Activated CD4-positive, alpha-beta T cell treated with anti-CD3 and anti-CD28 coated beads for 1 hour (primary cell): ENCODE measurements around the gene CDK8.

Experiments
- DNase-seq: peaks from one replicate; pipeline ENCODE4 v3.0.0-alpha.2; 2020

CDK8 gene

DNA sequence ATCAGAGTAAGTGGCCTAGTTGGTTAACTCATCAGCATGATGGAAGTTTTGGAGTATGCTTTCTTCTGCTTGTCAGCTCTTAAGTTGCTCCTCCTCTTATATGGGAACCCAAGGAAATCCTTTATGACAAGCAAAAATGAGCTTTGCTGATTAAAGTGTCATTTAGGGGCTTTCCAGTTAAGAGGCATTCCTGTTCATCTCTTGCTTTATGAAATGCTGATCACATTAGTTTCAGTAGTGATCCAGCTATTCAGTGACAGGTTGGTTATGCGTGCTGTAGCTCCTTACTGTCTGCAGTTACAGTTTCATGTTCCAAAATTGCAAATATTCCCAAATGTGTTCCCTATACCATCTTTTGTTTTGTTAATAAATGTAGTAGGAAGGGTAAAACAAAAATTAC lies 146.6 kb downstream of the CDK8 start:
- DNase-seq, result no peak

DNA sequence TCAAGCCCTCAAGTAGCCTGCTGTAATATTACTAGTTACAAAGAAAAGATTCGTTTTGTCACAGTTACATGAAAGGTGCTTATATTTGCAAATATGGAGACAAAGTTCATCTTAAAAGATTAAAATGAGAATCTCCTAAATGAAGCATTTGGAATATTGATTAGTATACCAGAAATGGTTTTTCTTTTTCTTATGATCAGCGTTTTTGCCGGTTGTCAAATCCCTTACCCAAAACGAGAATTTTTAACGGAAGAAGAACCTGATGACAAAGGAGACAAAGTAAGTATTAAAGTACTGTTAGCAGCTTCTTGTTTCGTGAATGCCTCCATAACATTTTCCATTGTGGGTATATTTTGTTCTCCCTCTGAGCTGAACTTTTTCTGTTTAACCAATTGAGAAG lies 147.1 kb downstream of the CDK8 start:
- no peak for DNase-seq

DNA sequence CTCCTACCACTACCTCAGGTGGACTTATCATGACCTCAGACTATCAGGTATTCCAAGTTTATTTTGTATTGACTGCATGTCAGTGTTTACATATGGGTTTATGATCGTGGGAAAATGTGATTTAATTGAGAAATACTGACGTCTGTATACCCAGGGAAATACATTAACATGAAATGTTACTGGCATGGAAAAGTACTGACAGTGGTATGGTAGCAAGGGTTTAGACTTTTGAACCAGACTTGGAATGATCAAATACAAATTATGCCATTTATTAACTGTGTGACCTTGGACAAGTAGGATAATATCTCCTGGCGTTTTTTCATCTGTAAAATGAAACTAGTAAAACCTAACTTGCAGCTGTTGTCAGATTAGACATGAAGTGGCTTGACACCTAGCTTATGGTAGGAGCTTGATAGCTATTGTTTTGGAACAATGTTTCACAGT lies 147.7 kb downstream of the CDK8 start:
- no peak for DNase-seq

DNA sequence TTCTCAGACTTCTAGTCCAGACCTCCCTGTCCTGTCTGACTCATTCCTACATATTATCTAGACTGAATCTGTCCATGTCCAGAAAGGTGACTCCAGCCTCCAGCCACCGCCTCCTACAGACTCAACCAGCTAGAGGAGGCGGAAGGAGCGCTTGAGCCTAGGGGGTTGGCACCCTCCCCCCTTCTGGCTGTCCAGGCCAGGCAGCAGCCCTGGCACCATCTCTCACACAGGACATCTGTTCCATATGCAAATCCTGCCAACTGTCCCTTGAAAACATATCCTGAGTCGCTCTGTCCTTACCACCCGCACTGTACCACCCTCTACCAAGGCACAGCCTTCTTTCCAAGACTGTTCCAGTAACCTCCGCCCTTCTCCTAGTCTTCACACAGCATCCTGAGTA lies 152.9 kb downstream of the CDK8 start:
- no peak for DNase-seq

DNA sequence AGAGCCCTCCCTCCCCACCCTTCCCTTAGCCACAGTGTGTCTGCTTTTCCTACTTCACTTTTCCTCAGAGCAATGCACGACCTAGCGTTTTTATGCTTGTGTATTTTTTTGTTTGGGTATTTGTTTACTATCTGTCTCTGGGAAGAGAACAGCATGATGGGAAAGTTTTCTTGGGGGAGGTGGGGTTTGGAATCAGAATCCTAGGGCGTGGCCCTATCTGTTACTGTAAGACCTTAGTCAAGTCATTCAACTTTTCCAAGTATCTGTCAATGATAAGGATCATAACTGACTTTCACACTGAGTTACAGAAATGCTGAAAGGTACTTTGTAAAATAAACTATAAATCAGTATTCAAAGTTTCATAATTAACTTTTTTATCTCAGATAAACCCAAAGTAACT lies 157.3 kb downstream of the CDK8 start:
- no peak for DNase-seq

DNA sequence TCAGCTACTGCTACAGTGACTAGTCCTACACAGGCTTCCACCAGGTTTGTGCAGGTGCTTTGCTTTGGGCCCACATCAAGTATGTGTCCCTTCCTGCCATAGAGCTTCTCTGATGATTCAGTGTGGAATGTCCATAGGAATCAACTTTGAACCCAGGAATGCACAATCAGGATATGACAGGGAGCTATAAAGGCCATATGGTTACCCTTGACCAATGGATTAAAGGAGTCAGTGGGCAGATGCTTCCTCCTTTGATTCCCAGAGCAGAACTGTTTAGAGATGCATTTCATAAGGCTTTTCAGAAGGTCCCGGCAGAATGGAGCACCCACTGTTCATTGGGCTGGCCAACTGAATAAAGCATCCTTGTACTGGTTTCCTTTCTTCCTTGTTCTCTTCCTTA lies 158.3 kb downstream of the CDK8 start:
- no peak for DNase-seq

DNA sequence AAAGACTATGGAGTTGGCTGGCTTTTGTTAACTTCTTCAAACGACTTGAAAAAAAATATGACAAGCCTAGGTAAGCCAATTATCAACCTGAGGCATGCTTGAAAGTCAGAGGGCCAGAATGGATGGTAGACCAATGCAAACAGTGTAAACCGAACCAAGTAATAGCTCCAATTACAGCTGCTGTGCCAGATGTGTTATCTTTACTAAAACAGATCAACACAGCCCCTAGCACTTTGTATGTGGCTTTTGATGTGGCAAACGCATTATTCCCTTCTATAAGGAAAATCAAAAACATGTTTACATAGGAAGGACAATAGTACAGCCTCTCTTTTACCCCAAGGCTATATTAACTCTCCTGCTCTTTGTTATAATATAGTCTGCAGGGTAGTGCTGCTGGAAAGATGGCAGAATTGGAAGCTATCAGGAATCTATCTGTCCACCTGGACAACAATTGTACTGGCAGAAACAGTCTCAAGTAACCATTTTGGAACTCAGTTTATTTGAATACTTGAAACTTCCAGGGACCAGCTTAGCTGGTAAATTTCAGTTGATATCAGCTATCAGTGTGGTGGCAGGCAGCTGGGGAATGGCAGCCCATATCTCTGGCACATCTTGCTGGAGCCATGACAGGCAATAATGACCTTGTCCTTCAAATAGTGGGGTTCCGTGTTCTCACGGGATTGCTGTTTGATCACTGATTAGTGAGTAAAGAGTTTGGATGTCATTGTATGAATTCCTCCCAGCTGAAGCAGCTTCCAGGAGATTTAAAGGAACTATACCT lies 159.2 kb downstream of the CDK8 start:
- no peak for DNase-seq

DNA sequence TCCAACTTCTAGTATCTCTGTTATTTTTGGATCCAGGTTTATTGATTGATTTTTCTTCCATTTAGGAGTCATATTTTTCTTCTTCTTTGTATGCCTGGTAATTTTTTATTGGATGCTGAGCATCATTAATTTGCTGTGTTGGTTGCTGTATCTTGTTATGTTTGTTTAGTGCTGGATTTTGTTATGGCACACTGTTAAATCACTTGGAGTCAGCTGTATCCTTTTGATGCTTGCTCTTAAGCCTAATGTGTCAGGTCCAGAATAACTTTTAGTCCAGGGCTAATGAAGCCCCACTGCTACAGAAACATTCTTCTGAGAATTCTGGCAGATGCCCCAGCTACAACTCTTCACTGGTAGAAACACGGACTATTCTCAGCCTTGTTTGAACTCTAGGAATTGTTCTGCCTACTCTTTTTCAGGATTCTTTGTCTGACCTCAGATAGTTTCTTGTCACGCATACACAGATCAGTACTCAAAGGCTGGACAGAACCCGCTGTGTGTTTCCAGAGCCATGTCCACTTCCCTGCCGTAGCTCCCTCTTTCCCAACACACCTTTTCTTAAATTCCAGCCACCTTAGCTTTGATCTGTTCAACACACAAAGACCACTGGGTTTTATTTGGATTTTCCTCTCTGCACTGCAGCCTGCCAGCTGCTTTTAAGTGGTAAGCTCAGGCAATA lies 166.5 kb downstream of the CDK8 start:
- no peak for DNase-seq

DNA sequence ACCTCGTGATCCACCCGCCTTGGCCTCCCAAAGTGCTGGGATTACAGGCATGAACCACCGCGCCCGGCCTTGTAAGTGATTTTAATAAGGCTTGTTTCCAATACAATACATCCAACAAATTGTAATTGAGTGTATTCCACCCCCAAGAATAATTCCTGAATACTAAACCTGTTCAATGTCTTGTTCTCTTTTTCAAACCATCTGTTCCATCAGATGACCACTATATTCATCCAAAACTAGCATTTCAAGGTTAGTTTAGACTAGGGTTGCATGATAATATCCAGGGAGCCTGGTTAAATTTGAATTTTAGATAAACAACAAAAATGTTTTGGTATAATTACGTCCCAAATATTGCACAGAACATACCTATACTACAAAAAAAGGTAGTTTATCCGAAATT lies 168.1 kb downstream of the CDK8 start:
- no peak for DNase-seq

DNA sequence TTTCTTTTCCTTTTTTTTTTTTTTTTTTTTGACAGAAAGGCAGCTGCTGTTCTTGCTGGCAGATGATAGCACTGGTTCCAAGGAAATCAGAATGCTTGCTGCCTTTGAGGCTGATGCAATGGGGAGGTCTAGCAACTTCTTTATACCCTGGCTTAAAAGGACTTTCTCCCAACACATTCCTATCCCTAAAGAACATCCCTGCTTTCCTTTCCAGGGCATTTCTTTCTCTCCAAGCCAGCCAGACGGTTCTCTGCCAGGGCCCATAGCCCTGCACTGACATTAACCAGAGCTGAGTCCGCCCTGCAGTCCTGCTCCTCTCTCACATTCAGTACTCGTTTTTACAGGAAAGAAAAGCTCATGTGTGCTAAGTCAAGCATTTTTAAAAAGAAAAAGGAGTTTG lies 169.7 kb downstream of the CDK8 start:
- DNase-seq, result no peak

DNA sequence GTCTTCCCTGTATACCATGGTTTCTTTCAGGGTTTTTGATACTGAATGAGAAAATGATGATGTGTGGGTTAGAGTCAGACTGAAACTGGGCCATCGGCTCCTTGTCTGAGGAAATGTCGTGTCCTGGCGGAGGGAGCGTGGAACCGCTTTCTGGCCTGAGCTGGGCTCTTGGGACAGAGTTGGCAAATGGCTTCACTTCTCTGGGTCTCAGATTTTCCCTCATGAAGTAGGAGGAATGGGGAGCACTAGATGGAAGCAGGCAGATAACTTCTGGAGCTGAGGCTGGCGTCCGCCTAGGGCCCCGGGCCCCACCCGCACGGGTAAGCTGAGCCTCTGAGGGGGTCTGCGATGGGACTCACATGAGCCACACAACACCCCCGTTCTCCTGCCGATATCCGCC lies 170.3 kb downstream of the CDK8 start:
- DNase-seq, result no peak

DNA sequence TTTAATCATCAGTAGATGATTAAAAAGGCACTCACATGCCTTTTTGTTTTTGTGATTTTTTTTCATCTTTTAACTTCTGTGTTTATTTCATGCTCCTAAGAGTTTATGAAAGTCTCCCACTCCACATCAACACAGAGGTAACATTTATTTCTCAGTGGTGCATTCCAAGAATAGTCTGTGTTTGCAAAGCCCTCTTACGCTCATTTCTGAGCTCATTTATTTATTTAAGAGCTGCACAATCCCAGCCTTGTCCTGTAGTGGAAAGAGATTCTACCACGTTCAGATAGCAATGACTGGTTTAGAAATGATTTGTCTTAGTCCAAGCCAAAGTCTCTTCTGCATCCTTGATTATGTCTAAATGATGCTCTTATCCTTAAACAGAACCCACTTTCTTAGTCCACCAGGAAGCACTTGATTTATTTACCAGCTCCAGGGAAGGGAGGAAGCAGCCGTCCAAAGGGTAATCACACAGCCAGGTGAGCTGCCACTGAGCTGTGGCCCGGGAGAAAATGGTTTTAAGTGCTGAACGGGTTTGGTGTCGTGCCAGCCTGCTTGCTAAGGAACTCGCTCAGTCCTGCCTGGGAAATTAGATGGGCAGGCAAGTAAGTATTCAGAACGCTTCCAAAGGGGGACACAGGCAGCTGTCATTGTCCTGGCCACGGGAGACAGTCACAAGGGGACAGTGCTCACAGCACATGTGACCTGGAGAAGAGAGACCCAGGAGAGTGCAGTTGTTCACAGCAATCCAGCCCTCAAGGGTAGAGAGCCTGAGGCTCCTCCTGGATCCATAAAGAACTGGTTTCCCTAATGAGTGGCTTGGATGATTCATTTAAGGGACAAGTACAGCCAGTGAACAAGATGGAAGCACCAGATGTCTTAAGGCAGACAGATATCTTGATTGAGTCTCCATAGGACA lies 171.8 kb downstream of the CDK8 start:
- no peak for DNase-seq

DNA sequence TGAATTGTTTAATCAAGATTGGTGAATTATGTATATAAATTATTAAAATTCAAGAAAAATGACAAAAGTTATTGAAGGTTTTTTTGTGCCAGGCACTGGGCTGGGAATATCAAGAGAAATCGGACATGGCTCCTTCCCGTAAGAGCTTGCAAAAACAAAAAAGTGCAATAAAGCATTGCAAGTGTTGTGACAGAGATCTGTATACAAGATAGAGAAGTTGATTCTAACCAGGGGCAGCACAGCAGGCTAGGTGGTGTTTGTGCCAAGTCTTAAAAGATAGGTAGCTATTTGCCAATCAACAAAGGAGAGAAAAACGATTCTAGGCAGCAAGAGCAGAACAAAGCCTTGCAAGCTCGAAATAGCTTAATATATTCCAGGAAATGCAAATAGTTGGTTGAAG lies 179.8 kb downstream of the CDK8 start:
- no peak for DNase-seq

DNA sequence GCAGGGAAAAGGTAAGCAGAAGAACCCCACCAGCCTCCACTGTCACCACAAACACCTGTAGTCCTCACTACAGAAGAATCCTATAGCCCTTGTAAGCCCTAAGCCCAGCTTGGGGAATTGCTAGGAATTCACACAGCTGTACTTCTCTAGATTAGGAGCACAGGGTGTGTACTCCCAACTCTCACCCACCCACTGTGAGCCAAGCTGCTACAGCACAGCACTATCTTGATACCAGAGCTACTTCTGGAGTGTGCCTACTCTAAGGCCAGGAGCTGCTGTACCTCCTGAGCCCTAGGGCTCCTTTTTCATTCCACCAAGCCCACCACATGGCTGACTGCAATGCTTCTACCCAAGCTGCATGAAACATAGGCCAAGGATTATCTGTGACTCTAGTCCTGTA lies 181.2 kb downstream of the CDK8 start:
- DNase-seq, result no peak

DNA sequence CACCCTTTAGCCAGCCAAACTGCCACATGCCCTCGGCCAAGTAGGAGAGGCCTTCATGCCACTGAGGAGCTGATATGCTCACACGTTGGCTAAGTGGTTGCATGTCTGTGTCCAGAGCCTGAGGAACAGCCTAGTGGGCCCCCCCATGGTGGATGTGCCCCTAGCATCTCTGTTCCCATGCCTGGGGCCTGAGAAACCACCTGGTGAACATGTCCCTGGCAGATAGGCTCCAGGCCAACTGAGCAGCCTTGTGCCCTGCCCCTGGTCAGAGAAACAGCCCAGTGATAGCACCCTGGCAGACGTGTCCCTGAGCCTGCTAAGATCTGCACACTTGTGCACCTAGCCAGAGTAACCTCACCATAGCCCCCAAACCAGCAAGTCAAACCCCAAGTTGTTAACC lies 181.7 kb downstream of the CDK8 start:
- DNase-seq, result no peak

DNA sequence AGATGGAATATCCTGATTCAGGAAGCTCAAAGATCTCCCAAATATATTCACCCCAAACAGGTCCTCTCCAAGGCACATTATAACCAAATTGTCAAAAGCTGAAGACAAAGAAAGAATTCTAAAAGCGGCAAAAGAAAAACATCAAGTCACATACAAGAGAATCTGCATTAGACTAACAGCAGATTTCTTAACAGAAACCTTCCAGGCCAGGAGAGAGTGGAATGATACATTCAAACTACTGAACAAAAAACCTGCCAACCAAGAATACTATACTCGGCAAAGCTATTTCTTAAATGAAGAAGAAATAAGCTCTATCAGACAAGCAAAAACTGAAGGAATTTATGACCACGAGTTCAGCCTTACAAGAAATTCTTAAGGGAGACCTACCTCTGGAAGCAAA lies 183.0 kb downstream of the CDK8 start:
- DNase-seq, result no peak

DNA sequence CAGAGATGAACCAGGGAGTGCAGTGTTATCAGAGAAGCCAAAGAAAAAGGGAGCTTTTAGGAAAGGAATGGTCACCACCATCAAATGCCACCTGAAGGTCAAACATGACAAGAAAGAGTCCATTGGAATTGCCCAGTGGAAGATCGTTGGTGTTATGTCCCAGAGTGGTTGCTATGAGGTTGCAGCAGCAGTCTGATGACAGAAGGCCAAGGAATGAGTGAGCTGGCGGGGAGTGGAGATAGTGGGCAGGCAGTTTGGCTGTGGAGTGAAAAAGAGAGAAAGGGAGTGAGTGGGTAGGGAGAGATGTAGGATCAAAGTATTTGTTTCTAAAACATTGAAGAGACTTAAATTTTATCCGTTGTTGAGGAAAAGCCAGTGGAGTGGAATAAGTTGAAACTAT lies 186.2 kb downstream of the CDK8 start:
- DNase-seq, result no peak

DNA sequence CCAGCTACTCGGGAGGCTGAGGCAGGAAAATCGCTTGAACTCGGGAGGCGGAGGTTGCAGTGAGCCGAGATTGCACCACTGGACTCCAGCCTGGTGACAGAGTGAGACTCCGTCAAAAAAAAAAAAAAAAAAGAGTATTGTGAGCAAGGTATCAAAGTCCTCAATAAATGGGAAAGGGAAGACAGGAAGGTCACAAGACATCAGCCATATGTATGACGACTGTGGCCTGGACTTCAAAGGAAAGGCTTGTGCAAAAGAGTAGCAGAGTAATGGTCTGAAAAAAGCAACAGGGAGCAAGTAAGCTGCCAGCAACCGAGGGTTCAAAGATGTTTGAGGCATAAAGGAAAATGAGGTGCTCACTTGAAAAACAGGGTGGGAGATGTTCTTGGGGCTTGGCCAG lies 187.5 kb downstream of the CDK8 start:
- no peak for DNase-seq

DNA sequence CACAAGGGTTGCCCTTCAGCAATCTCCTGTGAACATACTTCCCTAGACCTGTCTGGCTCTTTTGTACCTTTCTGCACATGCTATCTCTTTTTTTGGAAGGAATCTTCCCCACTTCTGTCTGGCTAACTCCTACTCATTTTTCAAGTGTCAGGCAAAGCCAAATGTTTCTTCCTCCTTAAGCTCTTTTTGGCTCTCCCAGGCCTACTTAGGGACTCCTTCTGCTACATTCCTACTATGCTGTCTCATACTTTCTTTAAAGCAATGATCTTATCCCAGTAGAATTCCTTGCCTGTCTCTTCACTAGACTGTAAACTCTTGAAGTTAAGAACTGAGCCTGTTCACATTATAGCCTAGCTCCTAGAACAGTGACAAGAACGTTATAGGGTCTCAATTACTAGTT lies 188.6 kb downstream of the CDK8 start:
- DNase-seq, result no peak

DNA sequence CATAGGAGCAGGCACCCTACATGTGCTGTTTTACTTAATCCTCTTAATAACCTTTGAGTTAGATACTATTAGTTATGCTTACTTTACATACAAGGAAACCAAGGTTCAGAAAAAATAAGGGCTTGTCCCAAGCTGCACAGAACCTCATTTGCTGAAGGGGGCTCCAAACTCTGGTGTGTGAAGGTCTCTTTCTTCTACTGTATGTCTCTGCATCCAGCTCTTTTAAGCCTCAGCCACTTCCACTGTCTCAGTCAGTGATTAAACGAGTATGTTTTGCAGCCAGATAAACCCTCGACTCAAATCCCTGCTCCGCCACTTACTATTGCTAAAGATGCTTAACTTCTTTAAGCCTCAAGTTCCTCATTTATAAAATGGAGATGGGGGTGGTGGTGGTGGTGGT lies 191.2 kb downstream of the CDK8 start:
- no peak for DNase-seq

DNA sequence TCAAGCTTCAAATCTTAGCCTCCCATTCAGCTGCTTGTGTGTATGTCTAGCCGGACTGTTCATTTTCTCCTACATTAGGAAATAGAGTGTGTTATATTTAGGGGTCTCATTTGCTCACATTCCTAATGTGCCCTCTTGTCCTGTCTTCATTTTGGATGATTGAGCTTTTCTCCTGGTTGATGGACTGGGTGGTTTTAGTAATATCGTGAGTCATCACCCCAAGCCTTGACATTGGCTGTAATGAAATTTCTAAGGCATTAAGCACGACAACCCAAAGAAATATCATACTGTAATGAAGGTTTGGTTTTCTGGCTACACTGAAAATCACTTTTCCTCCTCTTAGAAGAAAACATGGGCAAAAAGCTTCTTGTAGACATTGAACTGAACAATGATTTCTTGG lies 192.8 kb downstream of the CDK8 start:
- DNase-seq, result no peak

DNA sequence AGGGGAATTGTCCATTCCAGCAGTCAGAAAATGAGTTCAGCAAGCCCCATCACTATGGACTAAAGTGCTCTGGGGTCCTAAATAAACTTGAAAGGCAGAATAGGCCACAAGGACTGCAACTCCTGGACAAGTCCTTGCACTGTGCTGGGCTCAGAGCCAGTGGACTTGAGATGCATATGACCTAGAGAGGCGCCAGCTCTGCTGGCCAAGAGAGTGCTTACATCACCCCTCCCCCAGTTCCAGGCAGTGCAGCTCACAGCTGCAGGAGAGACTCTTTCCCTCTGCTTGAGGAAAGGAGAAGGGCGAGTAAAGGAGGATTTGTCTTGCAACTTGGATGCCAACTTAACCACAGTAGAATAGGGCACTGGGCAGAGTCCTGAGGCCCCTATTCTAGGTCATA lies 194.1 kb downstream of the CDK8 start:
- DNase-seq, result no peak

DNA sequence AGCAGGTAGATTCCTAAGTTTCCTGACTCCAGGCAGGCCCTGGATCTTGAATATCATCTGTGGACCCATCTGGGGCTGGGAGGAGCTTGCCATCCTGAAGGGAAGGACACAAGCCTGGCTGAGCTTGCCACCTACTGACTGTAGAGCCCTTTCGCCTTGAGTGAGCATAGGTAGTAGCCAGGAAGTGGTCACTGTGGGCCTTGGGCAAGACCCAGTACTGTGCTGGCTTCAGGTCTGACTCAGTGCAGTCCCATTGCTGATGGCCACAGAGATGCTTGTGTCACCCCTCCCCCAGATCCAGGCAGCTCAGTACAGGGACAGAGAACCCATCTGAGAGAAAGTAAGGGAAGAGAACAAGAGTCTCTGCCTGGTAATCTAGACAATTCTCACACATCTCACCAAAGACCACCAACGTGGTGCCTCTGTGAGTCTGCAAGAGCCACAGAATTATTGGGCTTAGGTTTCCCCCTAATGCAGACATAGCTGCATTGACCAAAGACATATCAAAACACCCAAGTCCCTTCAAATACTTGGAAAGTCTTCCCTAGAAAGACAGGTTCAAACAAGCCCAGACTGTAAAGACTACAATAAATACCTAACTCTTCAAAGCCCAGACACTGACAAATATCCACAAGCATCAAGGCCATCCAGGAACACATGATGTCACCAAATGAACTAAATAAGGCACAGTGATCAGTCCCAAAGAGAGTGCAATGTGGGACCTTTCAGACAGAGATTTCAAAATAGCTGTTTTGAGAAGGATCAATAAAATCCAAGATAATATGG lies 195.3 kb downstream of the CDK8 start:
- DNase-seq, result no peak
